ENCODE results near the gene TTC21A. TPM values are rescaled to one million over a fixed set of nuclear protein-coding genes. Genes with fewer than 3 reads are reported as not detected.

The TTC21A gene
- polyA plus RNA-seq, 1 donor (not counting 4 experiments of a cell fraction or from before 2014, with no cell fraction given): 1.3 TPM

- H3K27me3 ChIP-seq (ENCODE audit: control insufficient read depth, extremely low read depth, insufficient read depth, low read length): no peaks in the 10 kb centered on the region
- no peak for TF ChIP-seq EZH2 (IDR thresholded peaks at IDR 0.05; ENCODE audit: low read length)
- H2AFZ ChIP-seq (ENCODE audit: control insufficient read depth, low read length): no peak overlapping the region
- H3K4me1 ChIP-seq (ENCODE audit: control insufficient read depth, extremely low read depth, insufficient read depth, low read length): peaks cover 67% of the 10 kb centered on the region
- H3K27ac ChIP-seq (ENCODE audit: control insufficient read depth, insufficient read depth, low read length): no peak overlapping the region
- H3K4me3 ChIP-seq (ENCODE audit: control insufficient read depth in 2 of 3, extremely low read depth in 1 of 3, insufficient read depth in 2 of 3, low read depth in 1 of 3, low read length in 3 of 3): no peak overlapping the region
- H3K9ac ChIP-seq (ENCODE audit: control insufficient read depth, extremely low read depth, insufficient read depth, low read length): no peak overlapping the region
- FAIRE-seq: no peak
- peaks cover 4% of the 10 kb centered on the region for H4K20me1 ChIP-seq (ENCODE audit: control insufficient read depth, extremely low read depth, insufficient read depth, low read length)
- dilution Hi-C loops (cut with MboI; ENCODE audit: extremely low pct_ligation_motif_present, low sequenced_read_pairs): no loop called here
- H3K9me3 ChIP-seq (ENCODE audit: control insufficient read depth, low read depth, low read length): no peaks in the 10 kb centered on the region
- H3K4me2 ChIP-seq (ENCODE audit: control insufficient read depth, extremely low read depth, insufficient read depth, low read depth, low read length): no peak overlapping the region
- H3K9me1 ChIP-seq (ENCODE audit: control insufficient read depth, extremely low read depth, insufficient read depth, low read length): no peaks in the 10 kb centered on the region
- no peak for DNase-seq (ENCODE audit: low read depth, low spot score)
- peaks cover 17 to 19% of the 10 kb centered on the region in 2 experiments for H3K36me3 ChIP-seq (ENCODE audit: control insufficient read depth in 2 of 2, extremely low read depth in 1 of 2, insufficient read depth in 2 of 2, low read length in 2 of 2)
- peaks cover 23% of the 10 kb centered on the region for H3K79me2 ChIP-seq (ENCODE audit: control insufficient read depth, insufficient read depth, low read length)
Measured at GRCh38 chr3:39144095-39144747, 36.7 kb downstream of the TTC21A start.

- dilution Hi-C loops (cut with MboI; ENCODE audit: extremely low pct_ligation_motif_present, low sequenced_read_pairs): no loop called here
- Histone ChIP-seq H3K27me3 (ENCODE audit: control insufficient read depth, extremely low read depth, insufficient read depth, low read length) (no peaks in the 10 kb centered on the region), H3K9me3 (ENCODE audit: control insufficient read depth, low read depth, low read length) (no peaks in the 10 kb centered on the region), H3K36me3 (ENCODE audit: control insufficient read depth in 2 of 2, extremely low read depth in 1 of 2, insufficient read depth in 2 of 2, low read length in 2 of 2) (peaks cover 17 to 19% of the 10 kb centered on the region in 2 experiments), H3K27ac (ENCODE audit: control insufficient read depth, insufficient read depth, low read length) (no peak overlapping the region), H3K4me2 (ENCODE audit: control insufficient read depth, extremely low read depth, insufficient read depth, low read depth, low read length) (no peak overlapping the region), H2AFZ (ENCODE audit: control insufficient read depth, low read length) (no peak overlapping the region), H3K9ac (ENCODE audit: control insufficient read depth, extremely low read depth, insufficient read depth, low read length) (no peak overlapping the region), H3K4me1 (ENCODE audit: control insufficient read depth, extremely low read depth, insufficient read depth, low read length) (peaks cover 73% of the 10 kb centered on the region), H3K79me2 (ENCODE audit: control insufficient read depth, insufficient read depth, low read length) (peaks cover 29% of the 10 kb centered on the region), H3K4me3 (ENCODE audit: control insufficient read depth in 2 of 3, extremely low read depth in 1 of 3, insufficient read depth in 2 of 3, low read depth in 1 of 3, low read length in 3 of 3) (no peak overlapping the region), H3K9me1 (ENCODE audit: control insufficient read depth, extremely low read depth, insufficient read depth, low read length) (peaks cover 1% of the 10 kb centered on the region), H4K20me1 (ENCODE audit: control insufficient read depth, extremely low read depth, insufficient read depth, low read length) (peaks cover 4% of the 10 kb centered on the region)
- DNase-seq (ENCODE audit: low read depth, low spot score) (no peak), FAIRE-seq (no peak)
- TF ChIP-seq EZH2 (IDR thresholded peaks at IDR 0.05; ENCODE audit: low read length) (no peak), CTCF (optimal IDR thresholded peaks at IDR 0.05 in 1 of 3, IDR thresholded peaks at IDR 0.05 in 1 of 3, conservative IDR thresholded peaks at IDR 0.05 in 1 of 3; ENCODE audit: extremely low read depth in 1 of 3, insufficient read depth in 2 of 3, low read length in 3 of 3) (no peak)
Measured at GRCh38 chr3:39144748-39145380, 37.4 kb downstream of the TTC21A start.
